OCI-LY7 (cell line): Measurements from ENCODE around the gene GLIS1.

Source experiments
- EZH2phosphoT487 ChIP-seq: fragments of 200-600 bp; sonication (generic); IDR thresholded peaks from 2 replicates; pipeline ENCODE4 v1.6.1; 2018; ENCODE audit warnings: low read depth, borderline replicate concordance, mild to moderate bottlenecking, mixed run types, antibody characterized with exemption, low read length, moderate library complexity, mixed read lengths
- TF ChIP-seq, protein P1 (sequence below): fragments of 200-600 bp; sonication (generic); conservative IDR thresholded peaks from 2 replicates; pipeline ENCODE4 v1.5.1; 2014; ENCODE audit warnings: mild to moderate bottlenecking, antibody characterized with exemption, low read length, moderate library complexity, mixed read lengths

DNA sequence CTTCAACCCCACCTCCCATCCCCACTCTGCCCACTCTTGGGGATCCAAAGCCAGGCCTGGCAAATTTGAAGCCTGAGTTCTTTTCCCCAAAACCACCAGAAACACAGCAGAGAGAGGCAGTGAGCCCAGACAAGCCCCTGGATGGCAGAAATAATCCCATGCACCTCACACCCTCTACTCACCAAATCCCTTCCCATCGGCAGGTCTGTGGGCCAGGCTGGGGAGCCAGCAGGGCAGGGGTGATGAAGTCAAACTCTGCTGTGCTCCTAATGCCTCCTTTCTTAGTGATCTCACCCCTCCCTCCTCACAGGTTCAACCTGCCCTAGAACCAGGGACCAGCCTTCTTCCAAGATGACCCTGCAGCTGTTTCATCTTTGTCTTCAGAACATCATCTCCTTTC lies 72.4 kb downstream of the GLIS1 start:
- TF ChIP-seq, protein P1, sequence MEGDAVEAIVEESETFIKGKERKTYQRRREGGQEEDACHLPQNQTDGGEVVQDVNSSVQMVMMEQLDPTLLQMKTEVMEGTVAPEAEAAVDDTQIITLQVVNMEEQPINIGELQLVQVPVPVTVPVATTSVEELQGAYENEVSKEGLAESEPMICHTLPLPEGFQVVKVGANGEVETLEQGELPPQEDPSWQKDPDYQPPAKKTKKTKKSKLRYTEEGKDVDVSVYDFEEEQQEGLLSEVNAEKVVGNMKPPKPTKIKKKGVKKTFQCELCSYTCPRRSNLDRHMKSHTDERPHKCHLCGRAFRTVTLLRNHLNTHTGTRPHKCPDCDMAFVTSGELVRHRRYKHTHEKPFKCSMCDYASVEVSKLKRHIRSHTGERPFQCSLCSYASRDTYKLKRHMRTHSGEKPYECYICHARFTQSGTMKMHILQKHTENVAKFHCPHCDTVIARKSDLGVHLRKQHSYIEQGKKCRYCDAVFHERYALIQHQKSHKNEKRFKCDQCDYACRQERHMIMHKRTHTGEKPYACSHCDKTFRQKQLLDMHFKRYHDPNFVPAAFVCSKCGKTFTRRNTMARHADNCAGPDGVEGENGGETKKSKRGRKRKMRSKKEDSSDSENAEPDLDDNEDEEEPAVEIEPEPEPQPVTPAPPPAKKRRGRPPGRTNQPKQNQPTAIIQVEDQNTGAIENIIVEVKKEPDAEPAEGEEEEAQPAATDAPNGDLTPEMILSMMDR, result no peak
- TF ChIP-seq EZH2phosphoT487, result no peak
